HCT116 (cell line): ENCODE results near the gene OSBPL5. TPM values are rescaled to one million over a fixed set of nuclear protein-coding genes. Genes with fewer than 3 reads are reported as not detected.

Experiments
- ATAC-seq: fragments of 200-7000 bp; cut with Tn5 transposase; 2 replicates; pipeline ENCODE4 v1.9.1; 2020; ENCODE audit warnings: mild to moderate bottlenecking, moderate library complexity
- BruUV-seq: library from RNA; stranded (reverse); fragments of 400-500 nt; replicated peaks from 2 replicates; lab custom pipeline; 2021; lab: Mats Ljungman, UMichigan
- CTCF ChIA-PET: fragments of 300-600 bp; sonication (Branson Sonifier 250); formaldehyde crosslinking; loops from one replicate; lab custom pipeline; 2021; ENCODE audit warnings: antibody characterized with exemption; lab: Charles Lee
- POLR2A ChIA-PET: fragments of 300-600, 350-600 bp; sonication (Branson Sonifier 250); formaldehyde crosslinking; loops from one replicate; lab custom pipeline; 2021; ENCODE audit warnings: antibody characterized with exemption; lab: Charles Lee
- RAD21 ChIA-PET, 2 experiments: fragments of 300-600 bp; sonication (Branson Sonifier 250); formaldehyde crosslinking; loops; one replicate each; lab custom pipeline; 2023; ENCODE audit warnings: low total read pairs in 2 of 2; ENCODE audit not compliant: uncharacterized antibody in 2 of 2, unreplicated experiment in 2 of 2, low non-redundant PET in 1 of 2; lab: Charles Lee
- DNase-seq: peaks from one replicate; pipeline ENCODE4 v3.0.0-alpha.2; 2010; ENCODE audit warnings: low read depth, low spot score
- H2AFZ ChIP-seq: fragments of 200-600 bp; shearing (Covaris generic), sonication (generic); 2 replicates; pipeline ENCODE4 v1.6.1; 2017; ENCODE audit warnings: low read depth, mixed run types, mixed read lengths, antibody characterized with exemption, low read length; ENCODE audit not compliant: poor library complexity, severe bottlenecking
- H3K27ac ChIP-seq: 2 replicates; pipeline ENCODE4 v1.5.1; 2012; ENCODE audit warnings: low read depth, low read length
- H3K27me3 ChIP-seq: fragments of 200-600 bp; sonication (generic); 2 replicates; pipeline ENCODE4 v1.6.1; 2016; ENCODE audit warnings: mixed run types, low read length, mixed read lengths; ENCODE audit not compliant: insufficient read depth
- H3K36me3 ChIP-seq, 2 experiments: fragments of 200-500 bp in 1 of 2; fragments of 200-600 bp in 1 of 2; sonication (Bioruptor generic) in 1 of 2; sonication (generic) in 1 of 2; 2 replicates each; pipeline versions ENCODE4 v1.5.1 to v1.6.1; 2014 to 2016; ENCODE audit warnings: low read length in 2 of 2, inconsistent platforms in 1 of 2, mixed read lengths in 1 of 2, mixed run types in 1 of 2; ENCODE audit not compliant: insufficient read depth in 2 of 2, control insufficient read depth in 1 of 2
- H3K4me1 ChIP-seq, 2 experiments: fragments of 200-600 bp in 1 of 2; sonication (generic) in 1 of 2; 2 replicates each; pipeline versions ENCODE4 v1.5.1 to v1.6.1; 2012 to 2017; ENCODE audit warnings: low read length in 2 of 2, inconsistent platforms in 1 of 2, mild to moderate bottlenecking in 1 of 2, mixed read lengths in 1 of 2, mixed run types in 1 of 2, moderate library complexity in 1 of 2; ENCODE audit not compliant: insufficient read depth in 2 of 2, control insufficient read depth in 1 of 2
- H3K4me2 ChIP-seq: fragments of 200-600 bp; sonication (generic); 2 replicates; pipeline ENCODE4 v1.6.1; 2017; ENCODE audit warnings: mixed run types, low read length, mixed read lengths
- H3K4me3 ChIP-seq, 2 experiments: fragments of 200-600 bp in 1 of 2; sonication (generic) in 1 of 2; replicated peaks in 1 of 2; 2 replicates each; pipeline ENCODE4 v1.5.1; 2011 to 2016; ENCODE audit warnings: low read length in 2 of 2, control low read depth in 1 of 2, low read depth in 1 of 2, mild to moderate bottlenecking in 1 of 2, mixed read lengths in 1 of 2, mixed run types in 1 of 2
- H3K79me2 ChIP-seq: fragments of 200-600 bp; sonication (generic); 2 replicates; pipeline ENCODE4 v1.6.1; 2017; ENCODE audit warnings: mild to moderate bottlenecking, mixed run types, low read length, moderate library complexity, mixed read lengths; ENCODE audit not compliant: insufficient read depth
- H3K9ac ChIP-seq: fragments of 200-600 bp; sonication (generic); 2 replicates; pipeline ENCODE4 v1.6.1; 2016; ENCODE audit warnings: low read length, mixed read lengths
- H3K9me2 ChIP-seq: fragments of 200-600 bp; sonication (generic), shearing (Covaris generic); 2 replicates; pipeline ENCODE4 v1.6.1; 2017; ENCODE audit warnings: mixed run types, mild to moderate bottlenecking, moderate library complexity; ENCODE audit not compliant: insufficient read depth
- H3K9me3 ChIP-seq, 2 experiments: fragments of 200-500 bp in 1 of 2; fragments of 200-600 bp in 1 of 2; sonication (Bioruptor generic) in 1 of 2; sonication (generic) in 1 of 2; 2 replicates each; pipeline ENCODE4 v1.6.1; 2014 to 2017; ENCODE audit warnings: low read length in 2 of 2, mixed read lengths in 2 of 2, inconsistent platforms in 1 of 2, low read depth in 1 of 2, mild to moderate bottlenecking in 1 of 2, mixed run types in 1 of 2, moderate library complexity in 1 of 2; ENCODE audit not compliant: control insufficient read depth in 1 of 2, insufficient read depth in 1 of 2
- H4K20me1 ChIP-seq: fragments of 200-600 bp; sonication (generic), shearing (Covaris generic); 2 replicates; pipeline ENCODE4 v1.6.1; 2017; ENCODE audit warnings: mixed run types, mild to moderate bottlenecking, moderate library complexity; ENCODE audit not compliant: insufficient read depth
- CEBPB ChIP-seq: IDR thresholded peaks from 2 replicates; pipeline ENCODE4 v1.6.1; 2012; ENCODE audit warnings: low read depth
- EGR1 ChIP-seq: IDR thresholded peaks from 2 replicates; pipeline ENCODE4 v1.6.1; 2012; ENCODE audit warnings: low read depth
- ELF1 ChIP-seq: IDR thresholded peaks from 2 replicates; pipeline ENCODE4 v1.6.1; 2012; ENCODE audit warnings: low read depth, borderline replicate concordance
- EZH2 ChIP-seq: fragments of 200-600 bp; sonication (generic); IDR thresholded peaks from 2 replicates; pipeline ENCODE4 v1.6.1; 2017; ENCODE audit warnings: antibody characterized with exemption, mixed run types
- JUND ChIP-seq: IDR thresholded peaks from 2 replicates; pipeline ENCODE4 v1.6.1; 2012
- POLR2AphosphoS5 ChIP-seq: IDR thresholded peaks from 2 replicates; pipeline ENCODE4 v1.6.1; 2011; ENCODE audit warnings: mild to moderate bottlenecking, low read depth, low read length, moderate library complexity
- RAD21 ChIP-seq: IDR thresholded peaks from 2 replicates; pipeline ENCODE4 v1.6.1; 2012; ENCODE audit warnings: low read depth, mild to moderate bottlenecking
- SIN3A ChIP-seq: IDR thresholded peaks from 2 replicates; pipeline ENCODE4 v1.6.1; 2012; ENCODE audit warnings: low read depth
- TCF7L2 ChIP-seq: IDR thresholded peaks from 2 replicates; pipeline ENCODE4 v1.7.0; 2011; ENCODE audit warnings: borderline replicate concordance, inconsistent platforms; ENCODE audit not compliant: insufficient read depth, insufficient read length; ENCODE audit errors: extremely low read depth
- ZNF274 ChIP-seq: fragments of 200-500 bp; sonication (Bioruptor generic); IDR thresholded peaks from 2 replicates; pipeline ENCODE4 v1.6.1; 2014; ENCODE audit warnings: mild to moderate bottlenecking, low read depth, low read length, inconsistent platforms
- intact Hi-C: fragments of 100-400 bp; cut with micrococcal nuclease; formaldehyde crosslinking; loops from 2 replicates; pipeline ENCODE4 v1.10.0; 2022
- total RNA-seq: library from RNA; stranded (reverse); gene quantifications from one replicate; pipeline ENCODE4 v1.2.1, GENCODE V29; 2021; ENCODE audit not compliant: unreplicated experiment
- TF ChIP-seq, protein P1 (sequence below), 3 experiments: fragments of 200-600 bp in 1 of 3; sonication (generic) in 1 of 3; IDR thresholded peaks in 2 of 3; conservative IDR thresholded peaks in 1 of 3; 2 replicates each; pipeline ENCODE4 v1.5.1; 2012 to 2017; ENCODE audit warnings: low read depth in 2 of 3, low read length in 2 of 3, antibody characterized with exemption in 1 of 3, borderline replicate concordance in 1 of 3, control low read depth in 1 of 3, mild to moderate bottlenecking in 1 of 3, mixed read lengths in 1 of 3, mixed run types in 1 of 3, moderate library complexity in 1 of 3; ENCODE audit not compliant: insufficient read depth in 1 of 3
- TF ChIP-seq, protein P2 (sequence below): IDR thresholded peaks from 2 replicates; pipeline ENCODE4 v1.6.1; 2011; ENCODE audit warnings: mild to moderate bottlenecking, low read length, moderate library complexity; ENCODE audit not compliant: insufficient replicate concordance; ENCODE audit errors: extremely low read depth

The OSBPL5 gene
- total RNA-seq, 1 experiment from 2014 or later: 44.2 TPM

DNA sequence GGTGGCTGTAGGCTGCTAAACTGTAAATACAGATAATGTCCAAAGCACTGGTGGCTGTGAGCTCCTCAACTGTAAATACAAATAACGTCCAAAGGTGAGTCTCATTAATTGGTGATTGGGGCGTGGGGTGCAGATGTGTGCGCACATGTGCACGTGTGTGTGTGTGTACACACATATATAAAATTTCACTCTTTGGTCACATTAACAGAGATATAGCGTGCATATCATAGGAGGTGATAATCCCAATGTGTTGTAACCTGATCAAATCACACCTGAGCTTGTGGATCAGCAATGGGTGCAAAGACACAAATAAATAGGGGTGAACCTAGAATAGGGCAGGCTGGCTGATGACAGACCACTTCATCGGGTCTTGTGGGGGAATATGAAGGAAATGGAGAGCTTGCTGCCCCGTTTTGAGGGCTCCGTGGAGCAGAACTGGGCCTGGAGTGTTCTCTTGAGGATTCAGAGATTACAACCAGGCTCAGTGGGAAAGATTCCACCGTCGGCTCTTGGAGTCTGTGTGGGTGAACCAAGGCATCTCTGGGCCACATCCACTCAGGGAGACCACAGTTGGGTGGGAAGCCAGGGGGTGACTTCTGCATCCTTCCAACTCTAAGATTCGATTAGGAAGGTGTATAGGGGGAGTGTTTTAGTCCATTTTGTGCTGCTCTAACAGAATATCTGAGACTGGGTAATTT, 24.9 kb upstream of the OSBPL5 start:
- no peaks in the 10 kb centered on the region for H3K79me2 ChIP-seq
- H3K9me2 ChIP-seq: no peaks in the 10 kb centered on the region
- POLR2A ChIA-PET: no interaction called here
- no peak for ATAC-seq
- RAD21 ChIA-PET: no interaction called here
- intact Hi-C loops: no loop called here
- no peak for DNase-seq
- no peak overlapping the region for H3K27ac ChIP-seq
- no peaks in the 10 kb centered on the region for H3K9me3 ChIP-seq
- H3K27me3 ChIP-seq: no peaks in the 10 kb centered on the region
- no TSS peak for BruUV-seq
- H3K4me1 ChIP-seq: no peaks in the 10 kb centered on the region
- no peak overlapping the region for H3K9ac ChIP-seq
- no peaks in the 10 kb centered on the region for H4K20me1 ChIP-seq
- no peak overlapping the region for H2AFZ ChIP-seq
- CTCF ChIA-PET: no interaction called here
- TF ChIP-seq RAD21 (no peak), ZNF274 (no peak), TCF7L2 (no peak), SIN3A (no peak), EGR1 (no peak), JUND (no peak), POLR2AphosphoS5 (no peak), CEBPB (no peak), ELF1 (no peak), EZH2 (no peak)
- TF ChIP-seq, protein P1, sequence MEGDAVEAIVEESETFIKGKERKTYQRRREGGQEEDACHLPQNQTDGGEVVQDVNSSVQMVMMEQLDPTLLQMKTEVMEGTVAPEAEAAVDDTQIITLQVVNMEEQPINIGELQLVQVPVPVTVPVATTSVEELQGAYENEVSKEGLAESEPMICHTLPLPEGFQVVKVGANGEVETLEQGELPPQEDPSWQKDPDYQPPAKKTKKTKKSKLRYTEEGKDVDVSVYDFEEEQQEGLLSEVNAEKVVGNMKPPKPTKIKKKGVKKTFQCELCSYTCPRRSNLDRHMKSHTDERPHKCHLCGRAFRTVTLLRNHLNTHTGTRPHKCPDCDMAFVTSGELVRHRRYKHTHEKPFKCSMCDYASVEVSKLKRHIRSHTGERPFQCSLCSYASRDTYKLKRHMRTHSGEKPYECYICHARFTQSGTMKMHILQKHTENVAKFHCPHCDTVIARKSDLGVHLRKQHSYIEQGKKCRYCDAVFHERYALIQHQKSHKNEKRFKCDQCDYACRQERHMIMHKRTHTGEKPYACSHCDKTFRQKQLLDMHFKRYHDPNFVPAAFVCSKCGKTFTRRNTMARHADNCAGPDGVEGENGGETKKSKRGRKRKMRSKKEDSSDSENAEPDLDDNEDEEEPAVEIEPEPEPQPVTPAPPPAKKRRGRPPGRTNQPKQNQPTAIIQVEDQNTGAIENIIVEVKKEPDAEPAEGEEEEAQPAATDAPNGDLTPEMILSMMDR (IDR thresholded peaks at IDR 0.05 in 2 of 3, conservative IDR thresholded peaks at IDR 0.05 in 1 of 3; ENCODE audit: borderline replicate concordance in 1 of 3, insufficient read depth in 1 of 3, low read depth in 2 of 3, low read length in 2 of 3): no peak
- TF ChIP-seq, protein P2, sequence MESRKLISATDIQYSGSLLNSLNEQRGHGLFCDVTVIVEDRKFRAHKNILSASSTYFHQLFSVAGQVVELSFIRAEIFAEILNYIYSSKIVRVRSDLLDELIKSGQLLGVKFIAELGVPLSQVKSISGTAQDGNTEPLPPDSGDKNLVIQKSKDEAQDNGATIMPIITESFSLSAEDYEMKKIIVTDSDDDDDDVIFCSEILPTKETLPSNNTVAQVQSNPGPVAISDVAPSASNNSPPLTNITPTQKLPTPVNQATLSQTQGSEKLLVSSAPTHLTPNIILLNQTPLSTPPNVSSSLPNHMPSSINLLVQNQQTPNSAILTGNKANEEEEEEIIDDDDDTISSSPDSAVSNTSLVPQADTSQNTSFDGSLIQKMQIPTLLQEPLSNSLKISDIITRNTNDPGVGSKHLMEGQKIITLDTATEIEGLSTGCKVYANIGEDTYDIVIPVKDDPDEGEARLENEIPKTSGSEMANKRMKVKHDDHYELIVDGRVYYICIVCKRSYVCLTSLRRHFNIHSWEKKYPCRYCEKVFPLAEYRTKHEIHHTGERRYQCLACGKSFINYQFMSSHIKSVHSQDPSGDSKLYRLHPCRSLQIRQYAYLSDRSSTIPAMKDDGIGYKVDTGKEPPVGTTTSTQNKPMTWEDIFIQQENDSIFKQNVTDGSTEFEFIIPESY: no peak
- H3K36me3 ChIP-seq: no peaks in the 10 kb centered on the region
- H3K4me2 ChIP-seq: no peak overlapping the region
- no peak overlapping the region for H3K4me3 ChIP-seq
